GM12873 (cell line): ENCODE results near the gene PCGF3.

Source experiments
- CTCF ChIP-seq: IDR thresholded peaks from 2 replicates; pipeline ENCODE4 v1.5.1; 2012; ENCODE audit warnings: low read depth, mild to moderate bottlenecking, moderate library complexity, low read length, control low read depth; ENCODE audit not compliant: insufficient read depth; ENCODE audit errors: missing control alignments

Gene PCGF3

GRCh38 chr4:687971-688853 is 17.4 kb upstream of the PCGF3 start:
- TF ChIP-seq CTCF = no peak

GRCh38 chr4:688854-689681 is 16.6 kb upstream of the PCGF3 start, which contains the start of gene SLC49A3:
Gene SLC49A3, minus strand, starts transcription at chr4:689151. Its CDS starts 24 bp downstream, at chr4:689127.
- TF ChIP-seq CTCF = no peak

- no peak for TF ChIP-seq CTCF
These were observed 15.9 kb upstream of the PCGF3 start for GRCh38 chr4:689723-690122.

- no peak for TF ChIP-seq CTCF
These were observed 12.7 kb upstream of the PCGF3 start for GRCh38 chr4:692771-693554.

GRCh38 chr4:699816-700580 is 5.6 kb upstream of the PCGF3 start:
- TF ChIP-seq CTCF = no peak

- no peak for TF ChIP-seq CTCF
These were observed 4.9 kb upstream of the PCGF3 start for GRCh38 chr4:700587-701264.
